Activated naive CD8-positive, alpha-beta T cell treated with anti-CD3 and anti-CD28 coated beads, Interleukin-2, amount 50 U/mL, for 16 hours (primary cell): ENCODE measurements around the gene ADAM19.
"Not testable (repeated sequence)": the region's sequence is repeated elsewhere in the genome, so short reads cannot be mapped to it uniquely, and the experiment has no call there.

ENCODE experiments used
- DNase-seq: peaks from one replicate; pipeline ENCODE4 v3.0.0-alpha.2; 2020; ENCODE audit warnings: low read depth, low spot score

Gene ADAM19

GRCh38 chr5:157486221-157486681, 89.3 kb downstream of the ADAM19 start:
- DNase-seq, result no peak

GRCh38 chr5:157485811-157486210, 89.8 kb downstream of the ADAM19 start:
- DNase-seq, result no peak

DNA sequence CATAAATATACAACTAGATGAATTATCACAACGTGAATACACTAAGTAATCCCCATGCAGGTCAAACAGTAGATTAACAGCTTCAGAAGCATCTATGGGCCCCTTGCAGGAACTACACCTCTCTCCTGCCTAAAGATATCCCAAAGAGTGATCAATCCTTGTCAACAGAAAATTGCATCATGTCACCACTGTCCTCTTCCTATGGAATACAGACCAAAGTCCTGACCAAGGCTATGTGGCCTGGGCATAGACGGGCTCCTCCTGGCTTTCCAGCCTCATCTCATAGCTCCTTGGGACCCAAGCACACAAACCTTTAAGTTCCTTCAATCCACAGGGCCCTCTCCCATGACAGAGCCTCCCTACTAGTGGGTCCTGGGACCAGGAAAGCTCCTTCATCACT, 90.2 kb downstream of the ADAM19 start:
- no peak for DNase-seq

DNA sequence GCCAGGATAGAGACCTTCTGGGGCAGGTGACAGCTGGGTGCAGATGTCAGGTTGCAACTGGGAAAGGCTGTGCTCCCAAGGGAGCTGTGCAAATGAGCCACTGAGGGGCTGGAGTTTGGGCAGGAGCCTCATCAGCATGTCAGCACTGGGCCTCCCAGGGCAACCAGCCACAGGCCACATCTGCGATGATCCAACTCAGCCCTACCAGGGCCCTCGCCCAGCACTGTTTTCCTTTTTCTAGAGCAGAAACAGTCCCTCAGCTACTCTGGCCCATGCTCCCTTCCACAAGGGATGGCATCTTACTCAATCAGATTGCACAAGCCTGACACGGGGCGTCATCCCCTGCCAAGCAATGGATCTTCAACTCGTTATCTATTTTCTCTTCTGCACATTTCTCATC, 90.8 kb downstream of the ADAM19 start:
- no peak for DNase-seq

DNA sequence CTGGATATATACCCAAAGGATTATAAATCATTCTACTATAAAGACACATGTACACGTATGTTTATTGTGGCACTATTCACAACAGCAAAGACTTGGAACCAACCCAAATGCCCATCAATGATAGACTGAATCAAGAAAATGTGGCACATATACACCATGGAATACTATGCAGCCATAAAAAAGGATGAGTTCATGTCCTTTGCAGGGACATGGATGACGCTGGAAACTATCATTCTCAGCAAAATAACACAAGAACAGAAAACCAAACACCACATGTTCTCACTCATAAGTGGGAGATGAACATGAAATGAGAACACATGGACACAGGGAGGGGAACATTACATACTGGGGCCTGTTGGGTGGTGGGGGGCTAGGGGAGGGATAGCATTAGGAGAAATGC, 92.9 kb downstream of the ADAM19 start:
- DNase-seq, result not testable (repeated sequence)

- DNase-seq, result no peak
Measured at GRCh38 chr5:157481666-157482065, 93.9 kb downstream of the ADAM19 start.

- DNase-seq, result no peak
Measured at GRCh38 chr5:157481265-157481664, 94.3 kb downstream of the ADAM19 start.

DNA sequence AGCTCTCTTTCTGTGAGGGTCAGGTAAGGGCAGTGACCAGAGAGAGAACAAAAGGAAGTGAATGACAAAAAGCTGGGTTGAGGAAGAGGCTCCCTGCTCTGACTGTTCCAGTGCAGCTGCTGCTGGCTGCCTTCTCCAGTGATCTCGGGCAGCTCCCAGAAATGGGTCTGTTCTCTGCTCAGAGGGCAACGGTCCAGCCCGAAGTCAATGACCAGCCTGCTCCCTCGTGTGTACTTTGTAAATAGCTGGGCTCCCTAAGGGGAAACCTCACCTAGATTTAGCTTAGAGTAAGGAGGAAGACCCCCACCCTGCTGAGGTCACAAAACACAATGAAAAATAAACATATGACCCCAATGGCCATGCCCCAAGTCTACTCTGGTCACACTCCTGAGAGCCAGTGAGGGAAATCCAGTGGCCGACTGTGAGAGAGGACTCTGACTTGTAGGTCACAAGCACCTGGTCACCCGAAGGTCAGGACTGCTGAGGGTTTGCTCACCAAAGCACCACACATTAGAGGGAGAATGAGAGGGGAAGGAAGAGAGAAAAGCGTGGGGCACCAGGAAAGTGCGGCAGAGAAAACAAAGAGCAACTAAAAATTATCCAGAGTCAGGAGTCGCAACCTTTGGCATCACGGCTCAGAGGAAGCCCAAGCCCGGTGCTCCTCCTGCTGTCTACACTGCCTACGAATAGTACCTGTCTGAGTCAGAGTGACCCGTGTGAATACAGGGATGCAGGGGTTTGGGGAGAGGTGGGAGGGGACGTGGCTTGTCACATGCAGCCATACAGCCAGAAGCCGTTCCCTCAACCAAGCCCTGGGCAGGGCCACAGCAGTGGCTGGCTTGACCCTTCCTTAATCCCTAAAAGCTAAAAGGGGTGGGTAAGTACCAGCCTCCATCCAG, 95.7 kb downstream of the ADAM19 start:
- DNase-seq, result no peak

DNA sequence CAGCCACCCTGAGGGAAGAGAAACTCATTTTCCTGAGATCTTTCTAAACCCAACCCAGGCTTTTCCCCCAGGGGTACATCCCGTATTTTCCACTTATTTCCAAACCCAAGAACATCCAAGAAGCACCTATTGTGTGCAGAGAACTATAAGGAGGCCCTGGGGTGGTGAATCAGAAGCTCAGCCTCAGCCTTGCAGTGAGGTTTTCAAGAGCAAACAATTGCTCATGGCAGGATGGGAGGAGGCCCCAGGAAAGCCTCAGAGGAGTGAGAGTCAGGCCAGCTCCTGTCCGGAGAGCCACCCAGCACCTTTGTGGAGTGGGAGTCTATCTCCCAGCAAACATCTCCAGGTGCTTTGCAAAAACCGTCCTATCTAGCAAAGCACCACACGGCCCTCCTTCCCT, 96.4 kb downstream of the ADAM19 start:
- DNase-seq, result no peak

- no peak for DNase-seq
Measured at GRCh38 chr5:157478726-157479125, 96.8 kb downstream of the ADAM19 start.

- DNase-seq, result no peak
Measured at GRCh38 chr5:157477814-157478494, 97.6 kb downstream of the ADAM19 start.

GRCh38 chr5:157476702-157477408, 98.7 kb downstream of the ADAM19 start:
- DNase-seq, result no peak

- DNase-seq, result no peak
Measured at GRCh38 chr5:157475432-157475831, 100.1 kb downstream of the ADAM19 start.

DNA sequence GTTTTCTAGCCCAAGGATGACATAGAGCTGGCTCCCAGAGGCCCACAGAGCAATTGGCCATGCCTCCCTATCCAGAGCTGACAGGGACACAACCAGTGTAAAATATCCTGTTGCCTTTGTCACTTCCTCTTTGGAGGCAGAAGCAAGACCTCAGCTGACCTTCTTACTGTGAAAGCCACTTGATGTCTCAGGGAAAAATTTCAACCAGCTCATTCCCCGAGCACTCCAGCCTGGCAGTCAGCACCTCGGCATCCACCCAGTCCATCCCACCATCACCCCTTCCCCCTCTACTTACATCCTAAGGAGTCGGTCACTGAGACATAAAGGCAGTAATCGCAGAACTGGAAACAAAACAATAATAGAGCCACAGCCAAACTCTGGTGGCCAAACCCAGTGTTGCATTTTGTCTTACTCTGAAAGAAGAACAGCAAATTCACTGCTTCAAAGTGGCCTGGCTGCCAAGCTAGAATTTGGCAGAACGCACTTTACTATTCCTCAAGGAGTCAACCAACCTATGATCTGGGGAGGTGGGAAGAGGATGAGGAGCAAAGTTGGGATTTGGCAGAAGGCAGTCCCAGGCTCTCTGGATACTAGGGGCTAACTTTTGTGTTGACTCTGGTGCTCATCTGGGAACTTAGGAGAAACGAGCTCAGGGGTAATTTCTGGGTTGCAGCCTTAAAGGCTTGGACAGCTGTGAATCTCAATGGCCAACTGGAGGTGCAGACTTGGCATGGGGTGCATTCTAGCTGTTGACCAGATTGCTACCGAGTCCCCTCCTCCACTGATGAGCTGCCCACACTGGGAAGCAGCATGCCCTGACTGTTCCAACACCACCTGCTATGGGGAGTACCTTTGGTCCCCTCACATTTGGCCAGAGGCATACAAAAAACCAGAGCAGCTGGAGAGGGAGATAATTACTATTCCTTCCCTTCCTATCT, 101.9 kb downstream of the ADAM19 start:
- DNase-seq, result no peak

- DNase-seq, result no peak
Measured at GRCh38 chr5:157471709-157472108, 103.9 kb downstream of the ADAM19 start.

DNA sequence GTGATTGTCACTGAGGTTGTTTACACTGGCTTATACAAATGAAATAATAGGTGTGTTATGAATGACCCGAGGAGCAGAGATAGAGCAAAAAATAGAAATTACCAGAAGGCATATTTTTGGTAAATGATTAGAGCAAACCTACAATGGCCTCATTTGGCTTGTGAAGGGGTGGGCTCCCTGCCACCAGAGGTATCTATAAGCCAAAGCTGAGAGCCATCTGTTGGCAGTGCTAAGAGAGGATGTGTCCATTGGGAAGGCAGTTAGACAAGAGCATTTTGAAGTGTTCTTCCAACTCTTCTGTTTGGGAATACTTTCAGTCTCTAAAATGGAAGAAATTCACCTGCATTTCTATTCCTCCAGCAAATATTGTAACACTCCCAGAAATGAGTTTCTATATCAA, 104.9 kb downstream of the ADAM19 start:
- no peak for DNase-seq

DNA sequence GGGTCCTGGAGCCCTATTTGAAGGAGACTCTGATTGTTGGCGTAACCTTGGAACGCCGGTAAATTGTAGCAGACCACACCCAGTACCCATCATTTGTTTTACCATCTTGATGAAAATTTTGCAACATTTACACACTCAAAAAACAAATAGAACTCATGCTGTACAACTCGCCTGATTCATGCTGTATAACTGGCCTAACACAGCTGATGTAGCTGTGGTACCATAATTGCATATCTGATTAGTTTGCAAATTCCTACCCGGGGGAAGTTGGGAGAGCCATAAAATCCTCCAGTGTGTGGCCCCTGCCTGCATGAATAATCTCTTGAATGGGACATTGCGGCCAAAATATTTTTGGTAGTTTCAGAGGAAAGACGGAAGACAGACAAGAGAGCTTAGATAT, 105.9 kb downstream of the ADAM19 start:
- no peak for DNase-seq

DNA sequence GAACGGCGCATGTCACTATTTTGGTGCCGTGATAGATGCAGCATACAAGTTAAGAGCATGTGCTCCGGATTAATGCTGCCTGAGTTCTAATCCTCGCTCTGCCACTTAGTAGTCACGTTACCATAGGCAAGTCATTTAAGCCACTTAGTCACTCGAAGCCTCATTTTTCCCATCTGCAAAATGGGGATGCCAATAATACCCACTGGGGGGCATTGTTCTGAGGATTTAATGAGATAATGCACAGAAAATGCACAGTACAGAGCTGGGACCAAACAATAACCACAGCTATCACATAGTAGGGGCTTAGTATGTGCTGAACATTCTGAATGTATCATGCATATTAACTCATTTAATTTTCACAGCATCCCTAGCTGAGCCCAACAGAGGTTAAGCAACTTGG, 106.5 kb downstream of the ADAM19 start:
- no peak for DNase-seq

DNA sequence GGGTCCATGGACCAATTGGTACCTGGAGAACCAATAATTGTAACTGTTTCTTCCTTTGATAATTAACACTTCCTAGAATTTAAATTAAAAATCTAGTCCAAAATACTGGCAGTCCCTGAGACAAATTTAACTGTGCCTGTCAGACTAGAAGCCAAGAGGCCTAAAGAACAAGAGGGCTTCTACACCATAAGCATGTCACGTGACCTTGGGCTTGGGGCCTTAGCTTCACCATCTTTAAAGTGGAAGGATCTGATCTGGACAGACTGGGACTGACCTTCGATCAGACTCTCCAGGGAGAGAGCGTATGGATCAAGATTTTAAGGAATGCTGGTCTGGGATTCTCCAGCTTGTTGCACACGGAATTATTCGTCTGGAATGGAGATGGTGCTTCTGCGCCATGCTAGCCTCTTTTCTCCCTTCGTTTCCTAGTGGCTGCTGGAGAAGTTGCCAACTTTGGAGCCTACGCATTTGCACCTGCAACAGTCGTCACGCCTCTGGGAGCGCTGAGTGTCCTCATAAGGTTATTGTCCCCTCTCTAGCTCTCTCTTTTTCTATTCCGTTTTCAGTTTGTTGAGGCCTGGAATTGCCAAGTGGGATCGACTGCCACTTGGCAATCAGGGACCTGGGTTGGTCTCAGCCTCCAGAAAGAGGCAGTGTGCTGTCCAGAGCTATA, 107.1 kb downstream of the ADAM19 start:
- DNase-seq, result no peak

- DNase-seq, result no peak
Measured at GRCh38 chr5:157464519-157465171, 110.9 kb downstream of the ADAM19 start.
